ACC112 (cell line): ENCODE data around the gene KRTAP5-1.
"Not testable (repeated sequence)": the region's sequence is repeated elsewhere in the genome, so short reads cannot be mapped to it uniquely, and the experiment has no call there.

Experiments
- H2AFZ ChIP-seq: fragments of 200-600 bp; sonication (generic); one replicate; pipeline ENCODE4 v1.6.0; 2017; ENCODE audit warnings: antibody characterized with exemption, low read length; ENCODE audit not compliant: unreplicated experiment
- H3K27ac ChIP-seq: fragments of 200-600 bp; sonication (generic); 2 replicates; pipeline ENCODE4 v1.5.1; 2014; ENCODE audit warnings: low read depth, mild to moderate bottlenecking, antibody characterized with exemption, low read length, moderate library complexity
- H3K27me3 ChIP-seq: fragments of 200-600 bp; sonication (generic); 2 replicates; pipeline ENCODE4 v1.6.1; 2014; ENCODE audit warnings: mild to moderate bottlenecking, antibody characterized with exemption, low read length, moderate library complexity, mixed read lengths; ENCODE audit not compliant: insufficient read depth
- H3K36me3 ChIP-seq: fragments of 200-600 bp; sonication (generic); 2 replicates; pipeline ENCODE4 v1.6.1; 2016; ENCODE audit warnings: mild to moderate bottlenecking, antibody characterized with exemption, low read length, moderate library complexity, mixed read lengths; ENCODE audit not compliant: insufficient read depth
- H3K4me1 ChIP-seq: fragments of 200-600 bp; sonication (generic); one replicate; pipeline ENCODE4 v1.6.1; 2016; ENCODE audit warnings: low read length, mixed read lengths; ENCODE audit not compliant: insufficient read depth, unreplicated experiment, control insufficient read depth
- H3K4me3 ChIP-seq: fragments of 200-600 bp; sonication (generic); 2 replicates; pipeline ENCODE4 v1.5.1; 2014; ENCODE audit warnings: mild to moderate bottlenecking, low read depth, low read length
- H3K79me2 ChIP-seq: fragments of 200-600 bp; sonication (generic); one replicate; pipeline ENCODE4 v1.6.0; 2016; ENCODE audit warnings: low read length; ENCODE audit not compliant: control insufficient read depth, unreplicated experiment, insufficient read depth

The KRTAP5-1 gene, protein sequence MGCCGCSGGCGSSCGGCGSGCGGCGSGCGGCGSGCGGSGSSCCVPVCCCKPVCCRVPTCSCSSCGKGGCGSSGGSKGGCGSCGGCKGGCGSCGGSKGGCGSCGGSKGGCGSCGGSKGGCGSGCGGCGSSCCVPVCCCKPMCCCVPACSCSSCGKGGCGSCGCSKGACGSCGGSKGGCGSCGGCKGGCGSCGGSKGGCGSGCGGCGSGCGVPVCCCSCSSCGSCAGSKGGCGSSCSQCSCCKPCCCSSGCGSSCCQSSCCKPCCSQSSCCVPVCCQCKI

GRCh38 chr11:1584661-1585370 lies at the start of gene KRTAP5-1:
TSS of gene KRTAP5-1 (minus strand) at chr11:1585283. CDS start at chr11:1585249, 34 bp downstream.
- H2AFZ ChIP-seq, H3K4me3 ChIP-seq, H3K27ac ChIP-seq, H3K36me3 ChIP-seq, H3K79me2 ChIP-seq, H3K4me1 ChIP-seq: not testable (repeated sequence)
- H3K27me3 ChIP-seq: peaks cover 35% of the 10 kb centered on the region

GRCh38 chr11:1633864-1634263 lies 48.8 kb upstream of the KRTAP5-1 start:
- Histone ChIP-seq H2AFZ (no peak overlapping the region), H3K27ac (no peak overlapping the region), H3K27me3 (peaks cover 69% of the 10 kb centered on the region), H3K36me3 (no peaks in the 10 kb centered on the region), H3K4me1 (no peaks in the 10 kb centered on the region), H3K4me3 (no peak overlapping the region), H3K79me2 (no peaks in the 10 kb centered on the region)

- Histone ChIP-seq H3K4me3 (no peak overlapping the region), H3K79me2 (no peaks in the 10 kb centered on the region), H2AFZ (no peak overlapping the region), H3K27ac (no peak overlapping the region), H3K27me3 (peaks cover 76% of the 10 kb centered on the region), H3K4me1 (no peaks in the 10 kb centered on the region), H3K36me3 (no peaks in the 10 kb centered on the region)
Observed at GRCh38 chr11:1632053-1632714, 47.1 kb upstream of the KRTAP5-1 start.

DNA sequence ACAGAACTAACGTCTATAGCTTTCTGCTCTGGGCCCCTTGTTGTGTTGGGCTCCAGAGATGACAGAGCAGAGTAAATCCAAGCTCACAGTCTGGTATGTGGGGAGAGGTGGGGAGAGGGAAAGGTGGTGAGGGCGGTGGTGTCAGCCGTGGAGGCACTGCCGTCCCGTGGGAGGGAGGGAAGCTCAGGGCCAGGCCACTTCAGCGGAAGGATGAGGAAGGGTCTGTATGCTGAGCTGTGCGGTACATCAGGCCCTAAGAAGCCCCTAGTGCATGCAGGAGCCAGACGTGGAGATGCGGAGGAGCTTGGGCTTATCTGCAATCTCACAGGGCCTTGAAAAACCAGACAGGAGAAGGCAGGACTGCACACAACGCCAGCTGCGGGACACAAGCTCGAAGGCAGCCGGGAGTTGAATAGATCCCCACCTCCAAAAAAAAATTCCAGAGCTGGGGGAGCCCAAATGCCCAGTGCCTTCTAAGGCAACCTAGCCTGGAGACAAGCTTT lies 46.0 kb upstream of the KRTAP5-1 start:
- H2AFZ ChIP-seq: no peak overlapping the region
- no peaks in the 10 kb centered on the region for H3K79me2 ChIP-seq
- H3K36me3 ChIP-seq: no peaks in the 10 kb centered on the region
- H3K4me3 ChIP-seq: no peak overlapping the region
- peaks cover 81% of the 10 kb centered on the region for H3K27me3 ChIP-seq
- no peaks in the 10 kb centered on the region for H3K4me1 ChIP-seq
- no peak overlapping the region for H3K27ac ChIP-seq

GRCh38 chr11:1630271-1630670 lies 45.2 kb upstream of the KRTAP5-1 start:
- peaks cover 82% of the 10 kb centered on the region for H3K27me3 ChIP-seq
- H3K79me2 ChIP-seq: no peaks in the 10 kb centered on the region
- H3K4me3 ChIP-seq: no peak overlapping the region
- H3K4me1 ChIP-seq: no peaks in the 10 kb centered on the region
- no peak overlapping the region for H3K27ac ChIP-seq
- no peaks in the 10 kb centered on the region for H3K36me3 ChIP-seq
- no peak overlapping the region for H2AFZ ChIP-seq

DNA sequence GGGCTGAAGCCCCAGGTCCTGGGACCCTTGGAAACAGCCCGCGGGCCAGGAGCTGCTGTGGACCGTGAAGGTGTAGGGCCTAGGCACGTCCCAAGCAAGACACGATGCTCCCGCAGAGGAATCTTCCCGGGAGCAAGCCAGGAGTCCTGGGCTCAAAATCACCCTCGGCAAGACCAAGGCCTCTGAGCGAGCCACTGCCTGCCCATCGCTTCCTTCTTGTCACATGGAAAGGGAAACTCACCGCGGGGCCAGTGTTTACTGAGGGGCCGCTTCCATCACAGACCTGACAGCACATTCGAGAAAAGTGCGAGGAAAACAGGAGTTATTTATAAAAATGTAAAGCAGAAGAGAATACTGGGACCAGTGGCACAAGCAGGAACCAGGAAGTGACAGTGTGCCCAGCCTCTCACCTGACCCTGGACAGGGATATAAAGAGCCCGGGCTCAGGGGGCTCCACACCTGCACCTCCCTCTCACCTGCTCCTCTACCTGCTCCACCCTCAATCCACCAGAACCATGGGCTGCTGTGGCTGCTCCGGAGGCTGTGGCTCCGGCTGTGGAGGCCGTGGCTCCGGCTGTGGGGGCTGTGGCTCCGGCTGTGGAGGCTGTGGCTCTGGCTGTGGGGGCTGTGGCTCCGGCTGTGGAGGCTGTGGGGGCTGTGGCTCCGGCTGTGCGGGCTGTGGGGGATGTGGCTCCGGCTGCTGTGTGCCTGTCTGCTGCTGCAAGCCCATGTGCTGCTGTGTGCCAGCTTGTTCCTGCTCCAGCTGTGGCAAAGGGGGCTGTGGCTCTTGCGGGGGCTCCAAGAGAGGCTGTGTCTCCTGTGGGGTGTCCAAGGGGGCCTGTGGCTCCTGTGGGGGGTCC lies 44.5 kb upstream of the KRTAP5-1 start, which contains the start of gene KRTAP5-5:
Gene KRTAP5-5 (plus strand): TSS at position 450 of the 860 bp plus-strand sequence. CDS start 66 bp downstream, at position 516.
- H3K36me3 ChIP-seq: no peaks in the 10 kb centered on the region
- H3K27me3 ChIP-seq: peaks cover 83% of the 10 kb centered on the region
- H2AFZ ChIP-seq: no peak within 1 kb of the TSS
- H3K4me3 ChIP-seq: no peak within 1 kb of the TSS
- no peak within 1 kb of the TSS for H3K27ac ChIP-seq
- H3K4me1 ChIP-seq: no peaks in the 10 kb centered on the region
- no peaks in the 10 kb centered on the region for H3K79me2 ChIP-seq

GRCh38 chr11:1628506-1629325 lies 43.6 kb upstream of the KRTAP5-1 start:
- no peak overlapping the region for H3K4me3 ChIP-seq
- no peaks in the 10 kb centered on the region for H3K79me2 ChIP-seq
- peaks cover 81% of the 10 kb centered on the region for H3K27me3 ChIP-seq
- H3K27ac ChIP-seq: no peak overlapping the region
- H2AFZ ChIP-seq: no peak overlapping the region
- no peaks in the 10 kb centered on the region for H3K4me1 ChIP-seq
- no peaks in the 10 kb centered on the region for H3K36me3 ChIP-seq

DNA sequence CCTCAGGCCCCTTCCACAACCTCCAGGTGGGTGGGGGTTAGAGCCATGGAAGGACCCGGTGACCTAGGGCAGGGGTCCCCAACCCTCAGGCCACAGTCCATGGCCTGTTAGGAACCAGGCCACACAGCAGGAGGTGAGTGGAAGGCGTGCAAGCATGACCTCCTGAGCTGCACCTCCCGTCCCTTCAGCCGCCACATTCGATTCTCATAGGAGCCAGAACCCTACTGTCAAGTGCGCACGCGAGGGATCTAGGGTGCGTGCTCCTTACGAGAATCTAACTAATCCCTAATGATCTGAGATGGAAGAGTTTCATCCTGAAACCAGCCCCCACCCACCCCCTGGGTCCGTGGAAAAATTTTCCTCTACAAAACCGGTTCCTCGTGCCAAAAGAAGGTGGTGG lies 40.5 kb upstream of the KRTAP5-1 start:
- Histone ChIP-seq H3K79me2 (no peaks in the 10 kb centered on the region), H3K27me3 (peaks cover 63% of the 10 kb centered on the region), H3K4me3 (no peak overlapping the region), H2AFZ (no peak overlapping the region), H3K36me3 (no peaks in the 10 kb centered on the region), H3K27ac (no peak overlapping the region), H3K4me1 (no peaks in the 10 kb centered on the region)

DNA sequence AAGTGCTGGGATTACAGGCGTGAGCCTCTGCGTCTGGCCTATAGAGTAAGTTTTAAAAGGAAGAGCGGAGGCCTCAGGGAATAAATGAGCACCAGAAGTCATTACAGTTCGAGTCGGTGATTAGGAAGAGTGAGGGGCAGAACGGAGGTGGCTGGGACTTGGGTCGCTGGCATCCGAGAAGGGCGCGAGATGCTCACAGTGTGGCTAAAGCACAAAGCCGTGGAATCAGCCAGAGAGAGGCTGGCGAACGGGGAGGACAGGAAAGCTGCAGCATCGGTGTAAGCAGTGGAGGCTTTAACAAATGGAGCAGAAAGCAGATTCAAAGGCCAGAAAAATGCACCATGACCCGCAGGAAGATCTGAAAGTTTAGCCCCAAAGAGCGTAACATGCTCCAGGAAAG lies 39.5 kb upstream of the KRTAP5-1 start:
- no peaks in the 10 kb centered on the region for H3K79me2 ChIP-seq
- H3K27me3 ChIP-seq: peaks cover 68% of the 10 kb centered on the region
- no peak overlapping the region for H3K4me3 ChIP-seq
- no peak overlapping the region for H3K27ac ChIP-seq
- no peaks in the 10 kb centered on the region for H3K4me1 ChIP-seq
- no peak overlapping the region for H2AFZ ChIP-seq
- no peaks in the 10 kb centered on the region for H3K36me3 ChIP-seq
